ENCODE measurements around the gene ASXL2. TPM values are rescaled to one million over a fixed set of nuclear protein-coding genes. Genes with fewer than 3 reads are reported as not detected.

Gene ASXL2
- polyA plus RNA-seq, 1 donor from 2014 or later: 2.9 TPM

GRCh38 chr2:25749676-25750075 lies 128.6 kb downstream of the ASXL2 start:
- TF ChIP-seq SMC3 (conservative IDR thresholded peaks at IDR 0.05; ENCODE audit: poor library complexity) (no peak), POLR2AphosphoS5 (IDR thresholded peaks at IDR 0.05) (no peak)
- Histone ChIP-seq H3K9me2 (ENCODE audit: insufficient read depth, low read length) (no peaks in the 10 kb centered on the region), H3K9me3 (ENCODE audit: low read length) (no peaks in the 10 kb centered on the region), H4K20me1 (ENCODE audit: insufficient read depth) (no peaks in the 10 kb centered on the region), H3K27me3 (ENCODE audit: insufficient read depth, low read depth, low read length) (no peaks in the 10 kb centered on the region), H3K9ac (ENCODE audit: low read length) (no peak overlapping the region), H3K4me2 (ENCODE audit: low read length) (no peak overlapping the region), H3K79me2 (replicated peaks; ENCODE audit: insufficient read depth, low read length) (no peaks in the 10 kb centered on the region), H3F3A (ENCODE audit: insufficient read depth, low read length, poor library complexity, severe bottlenecking) (no peaks in the 10 kb centered on the region), H3K4me3 (ENCODE audit: low read length) (no peak overlapping the region), H3K36me3 (ENCODE audit: insufficient read depth, low read length) (peaks cover 5% of the 10 kb centered on the region), H3K27ac (ENCODE audit: low read length) (no peak overlapping the region), H2AFZ (ENCODE audit: low read depth, low read length) (no peak overlapping the region)

- Histone ChIP-seq H4K20me1 (ENCODE audit: insufficient read depth) (no peaks in the 10 kb centered on the region), H2AFZ (ENCODE audit: low read depth, low read length) (no peak overlapping the region), H3K9me2 (ENCODE audit: insufficient read depth, low read length) (no peaks in the 10 kb centered on the region), H3K4me3 (ENCODE audit: low read length) (no peak overlapping the region), H3K9me3 (ENCODE audit: low read length) (no peaks in the 10 kb centered on the region), H3F3A (ENCODE audit: insufficient read depth, low read length, poor library complexity, severe bottlenecking) (no peaks in the 10 kb centered on the region), H3K36me3 (ENCODE audit: insufficient read depth, low read length) (peaks cover 12% of the 10 kb centered on the region), H3K4me2 (ENCODE audit: low read length) (no peak overlapping the region), H3K27me3 (ENCODE audit: insufficient read depth, low read depth, low read length) (no peaks in the 10 kb centered on the region), H3K27ac (ENCODE audit: low read length) (no peak overlapping the region), H3K9ac (ENCODE audit: low read length) (no peak overlapping the region), H3K79me2 (replicated peaks; ENCODE audit: insufficient read depth, low read length) (no peaks in the 10 kb centered on the region)
- TF ChIP-seq SMC3 (conservative IDR thresholded peaks at IDR 0.05; ENCODE audit: poor library complexity): no peak
- TF ChIP-seq EZH2 (IDR thresholded peaks at IDR 0.05; ENCODE audit: borderline replicate concordance, insufficient read depth, low read length, poor library complexity, severe bottlenecking): no peak
- no peak for TF ChIP-seq RAD21 (conservative IDR thresholded peaks at IDR 0.05)
- no peak for TF ChIP-seq REST (IDR thresholded peaks at IDR 0.05; ENCODE audit: borderline replicate concordance)
- no peak for TF ChIP-seq TAF1 (IDR thresholded peaks at IDR 0.05; ENCODE audit: low read depth)
- no peak for TF ChIP-seq MXI1 (conservative IDR thresholded peaks at IDR 0.05; ENCODE audit: poor library complexity, severe bottlenecking)
- TF ChIP-seq EP300 (conservative IDR thresholded peaks at IDR 0.05; ENCODE audit: poor library complexity, severe bottlenecking): no peak
- TF ChIP-seq POLR2AphosphoS5 (IDR thresholded peaks at IDR 0.05): no peak
- TF ChIP-seq CTCF (IDR thresholded peaks at IDR 0.05; ENCODE audit: poor library complexity, severe bottlenecking): no peak
These were observed 134.2 kb downstream of the ASXL2 start for GRCh38 chr2:25744055-25744454.

Data from neural cell (in vitro differentiated cells).